HG03139 (cell line): ENCODE results near the gene NUDT4B.
"Not testable (repeated sequence)": the region's sequence is repeated elsewhere in the genome, so short reads cannot be mapped to it uniquely, and the experiment has no call there.

ENCODE experiments used
- ATAC-seq: cut with Tn5 transposase; IDR thresholded peaks from one replicate; pipeline ENCODE4 v1.9.1; 2021; ENCODE audit not compliant: unreplicated experiment

NUDT4B gene

DNA sequence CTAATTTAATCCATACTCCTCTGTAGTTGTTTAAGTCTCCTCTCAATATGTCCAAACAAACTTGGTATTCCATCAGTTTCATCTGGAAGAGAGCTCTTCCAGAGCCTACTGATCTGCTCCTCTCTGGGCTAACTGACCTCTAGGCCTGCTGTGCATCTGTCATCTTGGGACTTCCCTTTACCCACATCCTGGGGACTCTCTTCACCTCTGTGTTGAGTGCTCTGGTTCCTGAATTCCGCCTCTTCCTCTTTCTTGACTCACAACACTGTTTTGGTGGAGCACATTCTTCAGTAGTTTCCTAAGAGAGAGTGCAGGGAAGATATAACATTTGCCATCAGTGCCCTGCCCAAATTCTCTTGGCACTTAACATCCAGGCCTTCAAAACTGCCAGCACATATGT, 13.0 kb upstream of the NUDT4B start:
- not testable (repeated sequence) for ATAC-seq

DNA sequence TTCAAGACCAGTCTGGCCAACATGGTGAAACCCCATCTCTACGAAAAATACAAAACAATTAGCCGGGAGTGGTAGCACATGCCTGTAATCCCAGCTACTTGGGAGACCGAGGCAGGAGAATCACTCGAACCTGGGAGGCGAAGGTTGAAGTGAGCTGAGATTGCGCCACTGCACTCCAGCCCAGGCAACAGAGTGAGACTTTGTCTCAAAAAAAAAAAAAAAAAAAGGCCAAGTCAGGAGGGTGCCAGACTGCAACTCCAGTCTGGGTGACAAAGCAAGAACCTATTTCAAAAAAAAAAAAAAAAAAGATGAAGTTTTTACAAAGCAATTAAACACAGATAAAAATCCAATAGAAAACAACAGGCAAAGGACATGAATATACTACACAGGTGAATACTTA, 9.9 kb upstream of the NUDT4B start:
- ATAC-seq = not testable (repeated sequence)

DNA sequence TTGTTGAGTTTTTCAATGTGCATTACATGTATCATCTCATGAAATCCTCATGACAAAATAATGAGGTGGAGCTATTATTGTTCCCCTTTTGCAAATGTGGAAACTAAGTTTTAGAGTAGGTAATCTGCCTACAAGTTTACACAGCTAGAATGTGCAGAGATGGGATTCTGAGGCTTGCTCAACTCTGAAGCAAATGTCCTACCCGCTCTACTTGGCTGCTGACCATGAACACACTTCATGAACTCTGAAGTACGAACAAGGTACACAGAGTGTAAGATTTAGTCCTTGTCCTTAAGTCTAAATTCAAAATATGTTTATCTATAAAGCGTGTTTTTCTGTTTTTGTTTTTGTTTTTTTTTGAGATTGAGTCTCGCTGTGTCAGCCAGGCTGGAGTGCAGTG, 5.4 kb upstream of the NUDT4B start:
- ATAC-seq = not testable (repeated sequence)

DNA sequence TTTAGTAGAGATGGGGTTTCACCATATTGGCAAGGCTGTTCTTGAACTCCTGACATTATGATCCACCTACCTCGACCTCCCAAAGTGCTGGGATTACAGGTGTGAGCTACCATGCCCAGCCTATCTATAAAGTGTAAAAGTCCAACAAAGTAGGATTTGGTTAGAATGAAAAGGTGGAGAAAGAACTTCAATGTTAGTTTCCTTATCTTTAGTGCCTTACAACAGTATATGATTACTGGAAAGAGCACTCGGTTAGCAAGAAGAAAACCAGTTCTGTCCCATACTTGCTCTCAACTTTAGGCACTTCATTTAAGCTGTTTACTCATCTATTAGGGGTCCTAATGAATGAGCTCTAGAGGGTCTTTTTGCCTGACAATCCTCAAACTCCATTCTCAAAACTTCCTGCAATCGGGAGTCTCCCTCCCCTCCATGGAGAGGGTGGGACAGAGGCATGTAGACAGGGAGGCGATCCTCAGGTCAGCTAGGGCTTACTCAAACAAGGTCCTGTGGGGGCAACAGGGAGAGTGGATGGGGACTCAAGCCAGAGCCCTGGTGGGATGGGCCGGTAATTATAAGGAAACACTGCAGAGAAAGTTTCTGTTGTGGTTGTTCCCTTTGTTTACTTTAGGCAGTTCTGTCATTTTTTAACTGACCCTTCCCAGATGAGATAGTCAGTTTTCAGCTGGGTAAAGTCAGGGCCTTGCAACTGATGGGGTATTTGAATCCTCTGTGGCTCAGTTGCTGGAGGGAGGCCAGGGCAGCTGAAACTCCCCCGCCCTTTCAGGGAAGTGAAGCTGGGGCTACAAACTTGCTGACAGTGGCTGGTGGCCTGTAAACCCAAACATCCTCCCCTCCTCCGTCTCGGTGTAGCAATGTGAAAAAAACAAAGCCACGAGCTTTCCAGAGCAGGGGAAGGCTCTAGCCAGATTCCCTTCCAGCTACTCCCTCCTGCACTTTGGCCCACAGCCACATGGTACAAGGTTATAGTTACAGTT, 4.6 kb upstream of the NUDT4B start:
- ATAC-seq = not testable (repeated sequence)

DNA sequence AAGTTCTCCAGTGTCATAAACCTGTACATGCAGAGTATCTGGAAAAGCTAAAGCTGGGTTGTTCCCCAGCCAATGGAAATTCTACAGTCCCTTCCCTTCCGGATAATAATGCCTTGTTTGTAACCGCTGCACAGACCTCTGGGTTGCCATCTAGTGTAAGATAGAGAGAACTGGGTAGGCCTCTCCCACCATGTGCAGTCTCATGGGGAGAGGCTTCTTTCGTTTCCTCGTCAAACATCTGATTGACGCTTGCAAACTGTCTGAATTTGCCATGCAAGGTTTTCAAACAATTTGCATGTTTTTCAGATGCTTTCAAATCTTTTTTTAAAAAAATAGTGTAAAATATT, 734 bp downstream of the NUDT4B start:
- ATAC-seq = peak; percentile 72

DNA sequence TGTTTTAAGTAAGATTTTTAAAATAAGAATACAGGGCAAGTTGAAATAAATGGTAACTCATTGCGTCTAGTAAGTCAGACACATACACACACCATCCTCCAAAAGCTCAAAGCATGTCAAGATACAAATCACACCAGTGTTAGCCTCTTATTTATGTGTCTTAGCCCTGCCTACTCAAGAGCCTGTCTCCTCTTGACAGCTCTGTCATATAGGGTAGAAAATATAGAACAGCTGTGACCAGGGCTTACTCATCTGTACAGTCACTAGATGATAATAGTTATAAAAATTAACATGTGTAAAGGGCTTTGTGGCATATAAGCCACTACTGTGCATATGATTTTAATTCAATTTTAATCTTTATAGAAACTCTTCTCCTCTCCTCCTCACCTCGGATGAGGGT, 7.7 kb downstream of the NUDT4B start:
- not testable (repeated sequence) for ATAC-seq

DNA sequence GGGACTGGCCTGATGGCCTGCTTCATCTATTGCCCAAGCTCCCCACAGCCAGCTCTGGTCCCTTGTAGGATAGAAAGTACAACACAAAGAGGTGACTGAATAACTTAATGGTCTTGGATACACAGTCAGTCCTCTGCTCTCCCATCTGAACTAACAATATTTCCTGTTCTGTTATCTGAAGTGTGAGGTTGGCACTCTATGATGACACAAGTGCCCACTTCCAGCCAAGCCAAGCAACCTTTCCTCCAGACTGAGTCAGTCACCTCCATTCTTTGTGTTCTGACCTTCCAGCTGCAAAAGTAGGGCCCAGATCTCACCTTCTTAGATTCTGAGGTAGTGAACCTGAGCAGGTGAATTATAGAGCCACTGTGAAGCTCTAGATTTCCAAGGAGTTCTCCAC, 8.9 kb downstream of the NUDT4B start:
- ATAC-seq = not testable (repeated sequence)

DNA sequence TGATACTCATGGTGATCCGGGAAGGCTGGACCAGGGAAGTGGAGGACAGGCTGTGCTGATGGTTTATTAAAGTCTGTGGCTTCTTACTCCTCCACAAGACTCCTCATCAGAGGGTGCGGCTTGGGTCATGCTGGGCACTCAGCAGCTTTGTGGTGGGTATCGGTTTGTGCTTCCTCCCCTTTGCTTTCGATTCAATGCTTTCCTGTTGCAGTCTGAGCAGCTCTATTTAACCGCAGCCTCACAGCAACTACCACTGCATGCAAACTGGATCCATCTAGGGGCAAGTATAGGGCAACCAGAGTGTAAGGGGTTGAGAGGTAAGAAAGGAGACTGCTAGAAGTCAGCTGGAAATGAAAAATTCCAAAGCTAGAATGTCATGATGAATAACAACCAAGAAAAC, 9.8 kb downstream of the NUDT4B start:
- peak; percentile 91 for ATAC-seq

DNA sequence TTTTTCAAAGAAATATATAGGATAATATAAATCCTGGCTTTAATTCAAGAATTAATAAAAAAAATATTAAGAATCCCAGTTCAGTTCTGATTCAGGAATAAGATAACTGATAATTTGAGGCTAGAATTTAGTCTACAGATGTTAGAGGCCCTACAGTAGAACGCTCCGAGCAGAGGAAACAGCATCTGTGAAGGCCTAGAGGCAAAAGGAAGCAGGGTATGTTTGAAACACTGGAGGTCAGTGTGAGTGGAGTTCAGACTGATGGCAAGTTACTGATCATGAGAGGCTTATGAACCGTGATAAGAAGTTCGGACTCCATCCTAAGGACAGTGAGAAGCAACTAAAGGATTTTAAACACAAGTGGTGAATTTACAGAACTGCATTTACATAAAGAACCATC, 10.4 kb downstream of the NUDT4B start:
- ATAC-seq = not testable (repeated sequence)

DNA sequence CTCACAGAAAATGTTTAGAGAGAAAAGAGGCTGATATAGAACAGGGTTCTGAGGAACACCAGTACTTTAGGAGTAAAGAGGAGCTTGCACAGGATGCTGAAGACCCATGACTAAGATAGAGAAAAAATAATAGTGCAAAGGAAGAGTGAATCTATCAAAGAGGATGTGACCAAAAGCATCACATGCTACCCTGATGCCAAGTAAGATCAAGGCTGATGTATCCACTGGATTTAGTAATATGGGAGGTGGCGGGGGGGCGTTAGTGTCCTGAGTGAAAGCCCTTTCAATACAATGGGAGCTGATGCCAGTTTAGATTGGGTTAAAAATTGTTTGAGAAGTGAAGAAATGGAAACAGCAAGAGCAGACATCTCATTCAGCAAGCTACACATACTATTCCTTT, 11.2 kb downstream of the NUDT4B start:
- ATAC-seq = not testable (repeated sequence)

DNA sequence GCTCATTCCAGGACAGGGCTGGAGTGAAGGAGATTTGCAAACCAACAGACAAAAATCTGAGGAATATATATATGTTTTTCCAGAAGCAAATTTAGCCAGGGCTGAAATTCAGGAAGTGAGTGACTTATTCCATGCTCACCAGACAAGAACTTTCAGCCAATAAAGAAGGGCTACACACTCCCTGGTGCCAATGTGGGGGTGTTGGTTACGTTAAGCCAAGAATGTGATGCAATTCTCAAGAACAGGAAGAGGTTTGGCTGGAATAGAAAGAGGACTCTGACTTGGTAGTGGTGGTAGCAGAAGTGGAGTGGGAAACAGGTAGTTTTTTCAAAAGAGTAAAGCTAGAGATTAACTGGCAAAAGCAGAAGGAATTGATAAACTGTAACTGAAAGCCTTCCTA, 11.6 kb downstream of the NUDT4B start:
- ATAC-seq = not testable (repeated sequence)

DNA sequence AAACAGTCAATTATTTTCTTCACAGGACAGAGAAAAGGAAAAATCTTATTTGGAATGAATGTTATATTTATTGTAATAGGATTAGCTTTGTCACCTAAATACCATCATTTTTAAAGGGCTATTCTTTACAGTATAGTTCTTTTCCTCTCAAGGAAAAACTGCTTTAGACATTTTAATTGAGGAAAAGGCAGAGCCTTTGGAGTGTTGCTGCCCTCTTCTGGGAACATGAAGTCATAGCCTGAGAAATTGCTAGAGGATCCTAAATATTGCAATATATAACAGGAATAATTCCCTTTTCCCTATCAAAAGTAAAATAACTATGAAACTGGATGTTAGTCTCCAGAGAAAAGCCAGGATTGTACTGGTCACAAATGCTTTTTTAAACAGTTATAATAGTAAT, 12.8 kb downstream of the NUDT4B start:
- not testable (repeated sequence) for ATAC-seq

DNA sequence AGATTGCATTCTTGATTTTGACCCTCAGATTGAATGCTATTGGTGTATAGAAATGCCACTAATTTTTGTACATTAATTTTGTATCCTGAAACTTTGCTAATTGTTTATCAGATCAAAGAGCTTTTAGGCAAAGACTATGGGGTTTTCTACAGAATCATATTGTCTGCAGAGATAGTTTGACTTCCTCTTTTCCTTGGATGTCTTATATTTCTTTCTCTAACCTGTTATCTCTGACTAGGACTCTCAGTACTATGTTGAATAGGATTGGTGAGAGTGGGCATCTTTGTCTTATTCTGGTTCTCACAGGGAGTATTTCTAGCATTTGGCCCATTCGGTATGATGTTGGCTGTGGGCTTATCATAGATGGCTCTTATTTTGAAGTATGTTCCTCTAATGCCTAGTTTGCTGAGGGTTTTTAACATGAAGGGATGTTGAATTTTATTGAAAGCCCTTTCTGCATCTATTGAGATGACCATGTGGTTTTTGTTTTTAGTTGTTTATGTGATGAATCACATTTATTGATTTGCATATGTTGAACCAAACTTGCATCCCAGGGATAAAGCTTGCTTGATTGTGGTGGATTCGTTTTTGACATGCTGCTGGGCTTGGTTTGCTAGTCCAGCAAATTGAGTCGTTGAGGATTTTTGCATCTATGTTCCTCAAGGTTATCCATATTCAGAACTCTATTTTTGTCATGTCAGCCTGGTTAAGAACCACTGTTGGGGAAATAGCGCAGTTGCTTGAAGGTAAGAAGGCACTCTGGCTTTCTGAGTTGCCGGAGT, 16.9 kb downstream of the NUDT4B start:
- not testable (repeated sequence) for ATAC-seq

DNA sequence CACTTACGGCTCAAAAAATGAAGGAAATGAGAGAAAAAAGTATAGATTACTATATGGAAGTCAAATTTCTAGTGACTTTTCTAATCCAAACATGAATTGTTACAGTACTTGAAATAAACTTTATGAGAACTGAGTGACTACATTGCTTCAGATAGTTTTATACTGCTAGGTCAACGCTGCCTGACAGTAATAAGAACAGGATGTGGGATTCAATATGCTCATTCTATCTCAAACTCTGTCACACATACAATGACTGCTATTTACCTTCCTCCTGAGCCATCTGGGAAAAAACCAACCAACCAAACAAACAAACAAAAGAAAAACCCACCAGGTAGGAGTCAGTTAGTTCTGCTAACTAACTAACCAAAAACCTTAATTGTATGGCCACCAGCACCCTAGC, 20.0 kb downstream of the NUDT4B start:
- ATAC-seq = not testable (repeated sequence)

DNA sequence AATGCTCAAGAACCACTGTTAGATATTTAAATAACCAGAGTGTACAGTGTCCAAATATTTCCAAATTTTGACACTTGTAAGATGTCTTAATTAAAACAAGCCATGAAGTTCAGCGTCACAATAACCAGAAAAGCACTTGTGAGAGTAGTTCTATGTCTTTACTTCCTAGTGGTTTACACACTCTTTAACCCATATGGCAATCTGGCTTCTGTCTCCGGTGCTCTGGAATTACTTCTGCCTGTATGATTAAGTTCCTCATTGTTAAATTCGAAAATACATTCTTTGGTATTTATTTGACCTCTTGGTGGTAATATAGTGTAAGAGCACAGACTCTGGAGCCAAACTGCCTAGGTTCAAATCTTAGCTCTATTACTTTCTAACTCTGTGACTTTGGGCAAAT, 20.9 kb downstream of the NUDT4B start:
- not testable (repeated sequence) for ATAC-seq

DNA sequence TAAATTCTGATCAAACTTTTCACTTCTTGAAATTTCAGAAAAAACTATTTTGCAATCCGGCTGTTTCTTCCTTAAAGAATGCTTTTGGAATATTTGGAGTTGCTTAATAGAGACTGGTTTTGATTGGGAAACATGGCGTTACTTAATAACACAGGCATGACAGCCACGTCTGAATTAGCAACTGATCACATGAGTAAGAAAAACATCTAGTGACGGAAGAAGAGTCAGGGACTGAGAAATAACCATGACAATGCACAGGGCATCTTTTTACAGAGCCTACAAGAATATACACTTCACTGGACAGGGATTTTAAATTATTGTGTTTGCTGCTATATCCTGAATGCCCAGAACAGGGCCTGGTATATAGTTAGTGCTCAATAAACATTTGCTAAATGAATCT, 25.1 kb downstream of the NUDT4B start:
- not testable (repeated sequence) for ATAC-seq

DNA sequence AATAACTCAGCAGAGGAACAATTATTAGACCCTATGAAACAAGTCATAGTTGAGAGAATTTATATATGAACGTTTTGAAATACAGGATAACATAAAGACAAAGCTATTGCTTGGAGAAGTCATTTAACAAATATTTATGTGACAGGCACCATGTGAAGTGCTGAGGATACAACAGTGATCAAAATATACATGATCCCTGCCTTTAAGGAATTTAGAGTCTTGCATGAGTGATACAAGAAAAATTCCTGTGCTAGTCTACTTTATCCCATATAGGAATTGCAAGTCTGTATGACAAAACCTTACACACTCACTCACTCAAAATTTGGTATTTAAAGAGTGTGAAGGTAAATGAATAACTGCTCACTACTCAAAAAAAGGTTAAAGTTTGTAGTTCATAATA, 25.5 kb downstream of the NUDT4B start:
- ATAC-seq = not testable (repeated sequence)

DNA sequence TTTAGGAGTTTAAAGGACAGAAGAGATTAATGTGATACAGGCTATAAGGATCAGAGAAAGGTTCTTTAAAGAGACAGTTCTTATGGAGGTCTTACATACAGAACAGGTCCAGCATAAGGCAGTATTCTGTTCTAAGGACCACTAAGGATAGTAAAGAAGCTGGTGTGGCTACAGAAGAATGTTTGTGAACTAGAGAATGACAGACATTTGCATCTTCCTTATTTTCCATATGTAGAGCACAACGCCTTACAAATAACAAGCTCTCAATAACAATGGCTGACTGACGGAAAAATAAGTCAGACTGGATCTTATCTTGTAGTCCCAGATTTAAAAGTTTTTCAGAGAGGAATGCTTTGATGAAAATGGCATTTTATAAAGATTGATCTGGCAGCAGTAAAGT, 26.7 kb downstream of the NUDT4B start:
- not testable (repeated sequence) for ATAC-seq

DNA sequence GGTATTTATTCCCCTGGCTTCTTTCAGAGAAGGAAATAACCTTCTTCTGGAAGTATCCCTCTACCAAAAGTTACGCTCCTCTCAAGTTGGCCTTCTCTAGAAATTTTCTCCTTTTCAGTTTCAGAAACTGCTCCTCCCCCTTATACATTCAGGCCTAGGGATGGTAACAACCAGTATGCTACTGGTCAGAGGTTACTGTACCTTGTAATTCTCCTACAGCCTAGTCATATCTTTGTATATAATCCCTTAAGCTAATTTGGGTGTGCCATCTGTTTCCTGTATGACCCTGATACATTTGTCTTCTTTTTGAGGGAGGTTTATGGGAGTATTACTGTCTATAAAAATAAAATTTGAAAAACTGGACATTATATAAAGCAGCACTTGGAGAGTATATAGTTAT, 29.1 kb downstream of the NUDT4B start:
- not testable (repeated sequence) for ATAC-seq

DNA sequence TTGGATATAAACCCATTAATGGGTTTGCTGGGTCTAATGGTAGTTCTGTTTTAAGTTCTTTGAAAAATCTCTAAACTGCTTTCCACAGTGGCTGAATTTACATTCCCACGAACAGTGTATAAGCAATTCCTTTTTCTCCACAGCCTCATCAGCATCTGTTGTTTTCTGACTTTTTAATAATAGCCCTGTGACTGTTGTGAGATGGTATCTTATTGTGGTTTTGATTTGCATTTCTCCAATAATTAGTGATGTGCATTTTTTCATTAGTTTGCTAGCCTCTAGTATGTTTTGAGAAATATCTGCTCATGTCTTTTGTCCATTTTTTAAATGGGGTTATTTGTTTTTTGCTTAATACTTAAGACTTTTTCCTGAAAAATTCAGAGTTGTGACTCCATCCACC, 31.8 kb downstream of the NUDT4B start:
- ATAC-seq = not testable (repeated sequence)

DNA sequence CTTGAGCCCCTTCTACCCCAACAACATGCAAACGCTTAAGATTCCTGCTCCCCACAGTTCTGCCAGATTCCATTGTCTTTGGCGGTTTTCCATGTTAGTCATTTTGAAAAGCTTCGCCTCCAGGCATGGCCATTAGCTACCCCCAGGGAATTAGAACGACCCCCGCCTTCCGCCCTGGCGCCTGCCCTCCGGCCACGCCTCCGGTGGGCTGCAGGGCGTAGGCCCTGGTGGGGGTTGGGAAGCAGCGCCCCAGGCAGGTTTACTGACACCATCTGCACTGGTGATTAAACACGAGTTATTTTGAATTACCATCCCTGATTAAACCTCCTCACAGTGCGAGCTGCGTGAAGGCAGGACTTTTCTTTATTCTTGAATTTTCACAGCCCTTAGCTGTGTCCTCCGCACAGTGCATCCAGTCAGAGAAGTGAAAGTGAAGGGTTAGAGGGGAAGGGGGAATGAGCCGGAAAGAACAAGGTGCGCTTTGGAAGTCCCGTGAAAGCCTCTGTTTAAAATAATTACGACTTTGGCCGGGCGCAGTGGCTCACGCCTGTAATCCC, 43.0 kb downstream of the NUDT4B start:
- not testable (repeated sequence) for ATAC-seq
